ENCODE measurements around the gene LUZP2. TPM values are rescaled to one million over a fixed set of nuclear protein-coding genes. Genes with fewer than 3 reads are reported as not detected.

The LUZP2 gene
- total RNA-seq, 3 donors from 2014 or later, result 1.6 to 5.6 (median 4.4) TPM

DNA sequence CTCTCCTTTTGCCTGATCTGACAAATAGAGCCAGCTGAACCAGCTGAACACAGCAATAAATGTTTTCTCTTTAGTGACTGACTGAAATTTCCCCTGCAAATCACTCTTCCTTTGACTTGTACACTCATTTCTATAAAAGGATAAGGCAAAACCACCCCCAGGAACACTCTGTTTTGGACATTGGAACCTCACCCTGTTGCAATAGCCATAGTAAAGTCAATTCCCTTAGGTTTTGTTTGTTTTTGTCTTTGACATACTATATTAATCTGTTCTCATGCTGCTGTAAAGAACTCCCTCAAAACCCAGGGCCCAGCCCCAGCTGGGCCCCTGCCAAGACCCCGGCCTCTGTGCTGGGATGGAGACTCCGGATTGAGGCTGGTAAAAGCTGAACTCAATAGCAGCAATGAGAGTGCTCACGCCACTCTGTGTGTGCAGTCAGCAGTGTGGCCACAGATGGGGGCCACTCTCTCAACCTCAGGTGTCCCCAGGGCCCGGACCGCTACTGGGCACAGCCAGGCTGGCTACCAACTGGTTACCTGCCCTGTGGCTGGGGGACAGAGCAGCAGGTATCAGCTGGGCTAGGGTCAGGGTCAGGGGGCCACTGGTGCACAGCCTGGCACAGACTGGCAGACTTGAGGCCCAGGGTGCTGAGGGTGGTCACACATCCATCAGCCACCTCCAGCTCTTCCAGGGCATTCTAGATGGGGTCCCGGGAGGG lies 597.4 kb downstream of the LUZP2 start:
- Histone ChIP-seq H3K4me3 (no peak overlapping the region), H3K4me1 (ENCODE audit: low read depth) (no peaks in the 10 kb centered on the region), H3K9me3 (no peaks in the 10 kb centered on the region), H3K36me3 (ENCODE audit: low read depth) (no peaks in the 10 kb centered on the region)
- TF ChIP-seq CTCF (IDR thresholded peaks at IDR 0.05), result no peak
- ATAC-seq, result peak; percentile 78
- intact Hi-C loops (cut with DNase I, micrococcal nuclease), result no loop called here
- DNase-seq, result peak in 1 of 3 donors; percentile 26

DNA sequence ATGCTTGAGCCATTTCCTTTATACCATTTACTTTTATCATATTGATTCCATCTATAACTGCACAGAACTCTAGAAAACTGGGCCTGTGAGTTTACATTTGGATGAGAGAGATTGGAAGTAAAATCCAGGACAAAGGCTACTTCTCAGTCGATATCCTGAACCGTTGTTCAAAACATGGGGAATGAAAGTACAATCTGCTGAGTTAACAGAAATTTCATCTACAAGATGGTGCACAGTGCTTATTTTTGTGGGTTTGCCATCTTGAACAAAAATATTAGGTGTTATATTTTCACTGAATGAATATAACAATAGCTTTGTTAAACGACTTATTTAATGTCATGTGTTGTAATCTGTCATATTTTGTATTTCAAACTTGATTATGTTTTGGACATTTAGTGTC lies 622.6 kb downstream of the LUZP2 start:
- ATAC-seq, result no peak
- TF ChIP-seq CTCF (IDR thresholded peaks at IDR 0.05), result no peak
- Histone ChIP-seq H3K9me3 (no peaks in the 10 kb centered on the region), H3K36me3 (ENCODE audit: low read depth) (no peaks in the 10 kb centered on the region), H3K4me1 (ENCODE audit: low read depth) (no peaks in the 10 kb centered on the region), H3K4me3 (no peak overlapping the region)
- DNase-seq, result no peak
- intact Hi-C loops (cut with DNase I, micrococcal nuclease), result no loop called here
